Adipocyte (in vitro differentiated cells): Measurements from ENCODE around the gene ACBD6.
A peak's percentile ranks its signal among the peaks of the same experiment; 100 is the strongest.

Experiments used
- DNase-seq: peaks from one replicate; pipeline ENCODE4 v3.0.0-alpha.2; 2015; ENCODE audit warnings: low read depth
- H3K27me3 ChIP-seq: replicated peaks from 2 replicates; pipeline ENCODE4 v1.7.0; 2013; ENCODE audit warnings: mild to moderate bottlenecking, low read length, moderate library complexity; ENCODE audit not compliant: control insufficient read depth, insufficient read depth
- H3K36me3 ChIP-seq: 2 replicates; pipeline ENCODE4 v1.7.0; 2013; ENCODE audit warnings: low read length, mild to moderate bottlenecking, moderate library complexity; ENCODE audit not compliant: control insufficient read depth, insufficient read depth, severe bottlenecking
- H3K4me1 ChIP-seq: 2 replicates; pipeline ENCODE4 v1.7.0; 2013; ENCODE audit warnings: mild to moderate bottlenecking, low read length, moderate library complexity; ENCODE audit not compliant: control insufficient read depth, insufficient read depth
- H3K4me3 ChIP-seq: 2 replicates; pipeline ENCODE4 v1.7.0; 2013; ENCODE audit warnings: mild to moderate bottlenecking, low read length, moderate library complexity
- H3K9ac ChIP-seq: 2 replicates; pipeline ENCODE4 v1.7.0; 2013; ENCODE audit warnings: mild to moderate bottlenecking, low read length, moderate library complexity
- H3K9me3 ChIP-seq: 2 replicates; pipeline ENCODE4 v1.7.0; 2013; ENCODE audit warnings: mild to moderate bottlenecking, low read length, moderate library complexity; ENCODE audit not compliant: control insufficient read depth

ACBD6 gene

DNA sequence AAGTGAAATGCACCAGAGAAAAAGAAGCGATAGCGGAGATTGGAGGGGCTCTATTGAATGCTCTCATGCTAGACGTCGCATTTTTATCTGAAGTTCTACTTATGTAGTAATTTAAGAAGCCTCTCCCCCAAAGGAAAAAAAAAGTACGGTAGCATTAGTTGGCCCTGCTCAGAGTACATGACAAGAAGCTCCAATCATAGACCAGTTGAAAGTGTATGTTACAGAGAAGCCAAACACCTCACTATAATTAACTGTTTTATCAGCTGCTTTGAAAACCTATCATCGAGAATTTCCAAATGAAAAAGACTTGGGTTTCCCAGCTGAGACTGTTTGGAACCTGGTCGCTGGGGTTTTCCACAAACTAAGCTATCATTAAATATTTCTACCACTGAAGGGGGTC lies 36.8 kb upstream of the ACBD6 start:
- Histone ChIP-seq H3K9me3 (no peaks in the 10 kb centered on the region), H3K4me1 (peaks cover 25% of the 10 kb centered on the region), H3K4me3 (no peak overlapping the region), H3K36me3 (no peaks in the 10 kb centered on the region), H3K27me3 (peaks cover 4% of the 10 kb centered on the region), H3K9ac (no peak overlapping the region)
- no peak for DNase-seq

DNA sequence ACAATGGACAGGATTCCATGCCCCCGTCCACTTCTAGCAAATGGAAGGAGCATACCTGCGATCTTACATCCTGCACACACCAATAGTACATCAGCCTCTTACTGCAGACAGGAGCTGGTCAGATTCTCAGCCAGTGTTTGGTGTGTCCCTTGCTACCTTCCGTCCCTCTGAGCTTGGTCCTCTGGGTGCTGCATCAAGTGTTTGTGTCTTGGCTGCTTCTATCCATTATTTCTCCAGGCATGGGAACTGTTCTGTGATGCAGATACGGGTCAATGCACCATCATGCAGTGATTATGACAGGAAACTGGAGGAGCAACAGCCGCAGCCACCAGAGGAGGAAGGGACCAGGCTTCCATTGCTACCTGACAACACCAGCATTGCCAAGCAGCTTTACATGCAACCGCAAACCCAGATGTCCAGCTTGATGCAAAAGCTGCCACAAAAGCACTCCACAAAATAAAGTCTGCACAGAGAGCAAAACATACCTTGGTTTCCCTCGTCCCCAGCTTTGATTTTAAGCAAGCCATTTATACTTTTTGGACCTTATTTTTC lies 34.5 kb upstream of the ACBD6 start:
- peaks cover 17% of the 10 kb centered on the region for H3K4me1 ChIP-seq
- DNase-seq = no peak
- H3K9me3 ChIP-seq = no peaks in the 10 kb centered on the region
- H3K27me3 ChIP-seq = peaks cover 4% of the 10 kb centered on the region
- H3K4me3 ChIP-seq = no peak overlapping the region
- H3K9ac ChIP-seq = no peak overlapping the region
- no peaks in the 10 kb centered on the region for H3K36me3 ChIP-seq

DNA sequence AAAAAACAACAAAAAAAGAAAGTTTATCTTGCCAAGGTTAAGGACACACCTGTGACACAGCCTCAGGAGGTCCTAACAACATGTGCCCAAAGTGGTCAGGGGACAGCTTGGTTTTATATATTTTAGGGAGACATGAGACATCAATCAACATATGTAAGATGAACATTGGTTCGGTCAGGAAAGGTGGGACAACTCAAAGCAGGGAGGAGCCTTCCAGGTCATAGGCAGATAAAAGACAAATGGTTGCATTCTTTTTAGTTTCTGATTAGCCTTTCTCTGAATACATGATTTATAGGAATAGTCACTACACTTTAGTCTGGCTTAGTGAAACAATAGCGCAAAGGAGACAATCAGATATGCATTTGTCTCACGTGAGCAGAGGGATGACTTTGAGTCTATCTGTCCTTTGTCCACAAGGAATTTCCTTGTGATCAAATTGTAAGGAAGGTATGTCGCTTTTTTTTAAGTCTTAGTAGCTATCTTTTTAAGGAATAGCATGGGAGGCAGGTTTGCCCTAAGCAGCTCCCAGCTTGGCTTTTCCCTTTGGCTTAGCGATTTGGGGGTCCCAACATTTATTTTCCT lies 33.1 kb upstream of the ACBD6 start:
- Histone ChIP-seq H3K4me1 (peaks cover 14% of the 10 kb centered on the region), H3K27me3 (peaks cover 4% of the 10 kb centered on the region), H3K9ac (no peak overlapping the region), H3K4me3 (no peak overlapping the region), H3K9me3 (no peaks in the 10 kb centered on the region), H3K36me3 (no peaks in the 10 kb centered on the region)
- no peak for DNase-seq

DNA sequence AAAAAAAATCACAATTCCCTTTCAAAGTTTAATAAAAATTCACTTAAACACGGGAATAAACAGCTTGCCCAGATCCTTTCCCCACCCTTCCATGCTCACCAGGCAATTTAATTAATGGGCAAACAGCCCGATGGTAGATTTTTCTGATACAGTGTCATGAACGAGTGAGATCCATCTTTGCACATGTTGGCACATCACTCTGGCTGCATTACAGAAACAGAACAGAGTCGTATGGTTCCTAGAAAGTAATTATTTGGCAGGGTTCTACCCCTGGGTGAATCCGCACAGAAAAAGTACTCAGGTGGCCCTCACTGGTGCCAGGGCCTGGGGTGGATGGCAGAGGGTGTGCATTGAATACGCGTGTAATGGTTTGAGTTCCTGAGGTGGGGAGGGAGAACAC lies 31.8 kb upstream of the ACBD6 start:
- Histone ChIP-seq H3K4me3 (no peak overlapping the region), H3K36me3 (no peaks in the 10 kb centered on the region), H3K4me1 (peaks cover 15% of the 10 kb centered on the region), H3K9ac (no peak overlapping the region), H3K27me3 (peaks cover 4% of the 10 kb centered on the region), H3K9me3 (no peaks in the 10 kb centered on the region)
- DNase-seq = no peak

DNA sequence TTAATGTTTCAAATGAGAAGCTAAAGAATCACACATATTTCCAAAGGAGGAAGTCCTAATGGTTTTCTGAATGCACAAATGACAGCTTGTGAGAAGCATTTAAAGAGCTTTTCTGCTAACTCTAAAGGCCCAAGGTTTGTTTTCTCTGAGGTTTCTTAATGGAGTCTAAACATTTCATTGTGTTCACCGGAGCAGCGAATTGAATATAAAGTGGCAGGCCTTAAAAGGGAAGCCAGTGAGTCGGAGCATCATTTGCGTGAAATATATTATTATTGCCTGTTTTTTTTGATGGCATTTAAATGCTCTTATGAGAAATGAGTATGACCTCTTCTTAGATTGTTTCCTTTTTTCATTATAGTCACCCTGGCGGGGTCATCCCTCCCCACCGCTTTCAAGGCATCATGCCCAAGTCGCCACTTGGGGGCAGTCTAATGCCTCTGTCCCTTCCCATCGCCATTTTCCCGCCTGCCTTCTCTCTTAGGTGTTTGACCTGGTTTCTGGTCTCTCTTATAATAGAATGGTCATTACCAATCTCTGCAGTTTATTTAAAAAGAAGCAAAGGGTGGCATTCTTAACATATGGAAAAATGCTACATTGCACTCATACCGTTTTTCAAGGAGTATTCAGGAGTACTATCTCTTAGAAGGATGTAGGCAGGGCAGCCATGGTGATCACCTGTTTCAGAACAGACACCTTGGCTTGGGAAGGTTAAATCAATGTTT lies 31.1 kb upstream of the ACBD6 start:
- H3K9ac ChIP-seq = no peak overlapping the region
- DNase-seq = peak; percentile 75
- H3K27me3 ChIP-seq = peaks cover 4% of the 10 kb centered on the region
- no peaks in the 10 kb centered on the region for H3K9me3 ChIP-seq
- peaks cover 15% of the 10 kb centered on the region for H3K4me1 ChIP-seq
- no peaks in the 10 kb centered on the region for H3K36me3 ChIP-seq
- no peak overlapping the region for H3K4me3 ChIP-seq

DNA sequence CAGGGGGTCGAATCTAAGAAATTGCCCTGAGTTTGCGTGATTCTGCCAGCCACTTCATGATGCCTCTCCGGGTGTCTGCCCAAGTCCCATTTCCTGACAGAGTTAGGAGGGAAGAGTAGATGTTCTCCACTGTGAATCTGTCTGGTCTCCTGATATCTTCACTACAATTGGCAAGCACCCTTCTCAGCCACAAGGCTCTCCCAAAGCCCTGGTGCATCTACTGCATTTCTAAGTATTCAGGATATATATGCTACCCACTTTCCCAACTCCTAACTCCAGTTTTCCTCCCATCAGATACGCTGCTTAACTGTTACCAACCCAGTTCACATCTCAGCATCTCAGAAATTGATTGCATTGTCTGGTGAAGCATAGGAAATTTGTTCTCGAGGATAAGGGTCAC lies 30.5 kb upstream of the ACBD6 start:
- H3K4me1 ChIP-seq = peaks cover 15% of the 10 kb centered on the region
- DNase-seq = no peak
- H3K4me3 ChIP-seq = no peak overlapping the region
- no peaks in the 10 kb centered on the region for H3K9me3 ChIP-seq
- no peak overlapping the region for H3K9ac ChIP-seq
- H3K36me3 ChIP-seq = no peaks in the 10 kb centered on the region
- H3K27me3 ChIP-seq = peaks cover 4% of the 10 kb centered on the region

DNA sequence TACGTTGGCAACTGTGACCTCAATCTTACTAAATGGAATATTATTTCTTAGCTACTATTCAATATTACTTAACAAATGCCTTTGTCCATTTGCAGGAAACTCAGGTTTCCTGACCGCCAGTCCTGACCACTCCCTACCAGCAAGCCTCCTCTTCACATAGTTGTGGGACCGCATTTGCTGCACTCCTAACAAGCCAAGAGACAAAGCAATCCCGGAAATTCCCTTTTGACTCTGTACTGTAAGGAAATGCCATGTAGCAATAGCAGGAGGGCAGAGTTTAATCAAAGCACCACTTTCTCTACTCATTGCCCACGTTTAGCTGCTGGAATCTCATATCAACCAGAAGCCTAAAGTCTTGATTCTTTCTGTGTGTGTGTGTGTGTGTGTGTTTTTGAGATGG lies 28.1 kb upstream of the ACBD6 start:
- Histone ChIP-seq H3K9me3 (no peaks in the 10 kb centered on the region), H3K27me3 (no peaks in the 10 kb centered on the region), H3K4me3 (no peak overlapping the region), H3K4me1 (peaks cover 19% of the 10 kb centered on the region), H3K9ac (no peak overlapping the region), H3K36me3 (no peaks in the 10 kb centered on the region)
- DNase-seq = peak; percentile 74

DNA sequence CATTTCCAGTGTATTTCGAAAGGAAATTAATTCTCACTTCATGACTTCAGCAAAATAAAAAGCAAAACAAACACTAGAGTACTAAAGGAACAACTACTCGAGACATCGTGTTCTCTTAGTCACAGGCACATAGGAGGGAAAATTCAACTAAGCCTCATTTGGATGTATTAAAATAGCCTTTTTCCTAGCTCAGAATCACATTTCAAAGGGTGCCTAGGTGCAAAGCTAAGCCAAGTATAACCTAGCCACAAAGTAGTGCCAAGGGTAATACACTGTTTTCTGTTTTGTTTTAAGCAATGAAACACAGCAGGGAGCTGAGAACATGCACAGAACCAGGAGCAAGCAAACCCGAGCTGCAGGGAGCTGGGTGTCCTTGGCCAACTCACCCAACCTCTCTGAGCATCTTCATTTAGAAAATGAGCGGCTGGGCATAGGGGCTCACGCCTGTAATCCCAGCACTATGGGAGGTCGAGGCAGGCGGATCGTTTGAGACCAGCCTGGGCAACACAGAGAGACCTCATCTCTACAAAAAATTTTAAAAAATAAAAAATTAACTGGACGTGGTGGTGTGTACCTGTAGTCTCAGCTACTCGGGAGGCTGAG lies 26.6 kb upstream of the ACBD6 start:
- H3K4me1 ChIP-seq = peaks cover 17% of the 10 kb centered on the region
- no peaks in the 10 kb centered on the region for H3K27me3 ChIP-seq
- H3K4me3 ChIP-seq = no peak overlapping the region
- no peaks in the 10 kb centered on the region for H3K36me3 ChIP-seq
- H3K9ac ChIP-seq = no peak overlapping the region
- H3K9me3 ChIP-seq = no peaks in the 10 kb centered on the region
- DNase-seq = peak; percentile 27

DNA sequence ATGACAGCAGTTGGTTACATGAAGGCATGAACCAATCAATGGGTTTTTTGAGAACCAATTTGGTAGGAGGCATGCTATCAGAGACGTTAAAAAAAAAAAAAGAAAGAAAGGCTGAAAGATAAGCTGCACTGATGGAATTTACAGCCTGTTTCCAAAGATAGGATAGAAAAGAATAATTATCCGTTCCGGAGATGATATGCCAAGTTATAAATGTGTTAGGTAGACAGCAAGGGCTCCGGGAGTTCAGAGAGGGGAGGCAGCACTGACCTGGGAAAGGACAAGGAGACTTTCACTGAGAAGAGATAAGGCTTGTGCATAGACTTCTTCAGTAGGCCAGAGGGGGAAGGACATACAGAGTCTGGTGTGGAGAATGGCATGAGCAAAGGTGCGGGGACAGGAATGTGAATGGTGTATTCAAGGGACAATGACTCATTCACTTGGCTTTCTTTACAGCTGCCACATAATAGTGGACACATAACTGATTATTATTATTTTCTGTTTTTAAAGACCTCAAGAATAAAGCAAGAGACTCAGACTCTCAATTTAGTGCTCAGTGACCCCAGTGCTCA lies 24.8 kb upstream of the ACBD6 start:
- Histone ChIP-seq H3K4me1 (peaks cover 13% of the 10 kb centered on the region), H3K4me3 (no peak overlapping the region), H3K9ac (no peak overlapping the region), H3K9me3 (no peaks in the 10 kb centered on the region), H3K36me3 (no peaks in the 10 kb centered on the region), H3K27me3 (no peaks in the 10 kb centered on the region)
- peak; percentile 28 for DNase-seq

DNA sequence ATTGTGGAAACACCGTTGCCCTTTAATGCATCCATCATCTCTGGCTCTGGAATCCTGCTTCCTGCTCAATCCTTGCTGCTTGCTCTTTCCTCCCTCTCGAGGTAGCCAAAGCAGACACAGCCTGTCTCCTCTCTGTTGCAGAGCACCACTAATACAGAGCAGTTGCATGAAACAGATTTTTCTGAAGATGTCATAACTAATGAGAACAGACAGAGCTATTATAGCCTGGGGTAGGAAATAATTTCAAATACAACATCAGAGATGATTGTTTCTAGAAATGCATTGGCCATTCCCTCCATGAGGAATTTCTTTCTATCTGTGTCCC lies 23.3 kb upstream of the ACBD6 start:
- Histone ChIP-seq H3K36me3 (no peaks in the 10 kb centered on the region), H3K27me3 (no peaks in the 10 kb centered on the region), H3K4me1 (peaks cover 12% of the 10 kb centered on the region), H3K4me3 (no peak overlapping the region), H3K9me3 (no peaks in the 10 kb centered on the region), H3K9ac (no peak overlapping the region)
- DNase-seq = peak; percentile 46

DNA sequence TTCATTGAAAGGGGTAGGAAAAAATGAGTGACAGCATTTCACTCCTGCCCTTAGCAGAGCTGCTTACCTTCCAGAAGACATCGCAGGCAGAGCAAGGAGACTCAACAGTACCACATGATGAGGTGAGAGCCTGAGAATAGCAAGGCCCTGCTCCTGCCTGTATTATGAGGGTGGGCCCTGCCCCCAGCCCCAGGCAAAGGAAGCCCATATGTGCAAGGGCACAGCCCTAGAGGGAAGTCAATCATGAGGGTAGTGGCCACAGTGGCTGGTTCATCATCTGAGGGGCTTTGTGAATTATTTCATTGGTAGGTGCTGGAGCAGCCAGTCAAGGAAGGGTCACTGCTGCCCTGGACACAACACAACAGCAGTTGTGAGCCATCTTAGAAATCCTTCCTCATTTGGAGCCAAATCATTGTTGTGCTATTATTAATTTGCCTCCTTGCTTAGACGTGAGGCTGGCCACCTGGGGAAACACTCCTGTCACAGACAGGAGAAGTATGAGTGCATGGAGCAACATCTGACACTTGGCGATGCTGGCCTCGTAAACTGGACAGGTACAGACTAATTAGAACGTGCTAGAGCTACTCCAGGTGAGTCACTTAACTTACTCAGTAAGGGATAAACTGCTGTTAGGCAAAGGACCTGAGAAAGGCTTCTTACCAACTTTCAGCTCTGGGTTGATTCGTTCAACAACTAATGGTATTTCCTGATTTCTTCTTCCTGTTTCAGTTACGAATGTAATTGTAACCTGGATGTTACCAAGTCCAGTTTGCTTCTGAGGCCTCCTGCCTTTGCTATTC lies 22.7 kb upstream of the ACBD6 start:
- H3K9me3 ChIP-seq = no peaks in the 10 kb centered on the region
- H3K4me1 ChIP-seq = peaks cover 6% of the 10 kb centered on the region
- no peak overlapping the region for H3K9ac ChIP-seq
- no peak for DNase-seq
- H3K27me3 ChIP-seq = no peaks in the 10 kb centered on the region
- no peaks in the 10 kb centered on the region for H3K36me3 ChIP-seq
- no peak overlapping the region for H3K4me3 ChIP-seq
